AG09309 (cell line): Measurements from ENCODE around the gene CYP26B1.

Experiments used
- DNase-seq: peaks from one replicate; pipeline ENCODE4 v3.0.0-alpha.2; 2010; ENCODE audit warnings: low read depth
- H3K4me3 ChIP-seq: 2 replicates; pipeline ENCODE4 v1.5.1; 2011; ENCODE audit warnings: mild to moderate bottlenecking, low read depth, low read length, moderate library complexity; ENCODE audit not compliant: control insufficient read depth
- CTCF ChIP-seq: IDR thresholded peaks from 2 replicates; pipeline ENCODE4 v1.5.1; 2011; ENCODE audit warnings: mild to moderate bottlenecking, low read depth, low read length, inconsistent platforms; ENCODE audit not compliant: insufficient read depth, control insufficient read depth; ENCODE audit errors: missing control alignments

Gene CYP26B1

GRCh38 chr2:72084584-72084976 is 63.1 kb downstream of the CYP26B1 start:
- no peak overlapping the region for H3K4me3 ChIP-seq
- DNase-seq, result no peak
- TF ChIP-seq CTCF, result no peak

DNA sequence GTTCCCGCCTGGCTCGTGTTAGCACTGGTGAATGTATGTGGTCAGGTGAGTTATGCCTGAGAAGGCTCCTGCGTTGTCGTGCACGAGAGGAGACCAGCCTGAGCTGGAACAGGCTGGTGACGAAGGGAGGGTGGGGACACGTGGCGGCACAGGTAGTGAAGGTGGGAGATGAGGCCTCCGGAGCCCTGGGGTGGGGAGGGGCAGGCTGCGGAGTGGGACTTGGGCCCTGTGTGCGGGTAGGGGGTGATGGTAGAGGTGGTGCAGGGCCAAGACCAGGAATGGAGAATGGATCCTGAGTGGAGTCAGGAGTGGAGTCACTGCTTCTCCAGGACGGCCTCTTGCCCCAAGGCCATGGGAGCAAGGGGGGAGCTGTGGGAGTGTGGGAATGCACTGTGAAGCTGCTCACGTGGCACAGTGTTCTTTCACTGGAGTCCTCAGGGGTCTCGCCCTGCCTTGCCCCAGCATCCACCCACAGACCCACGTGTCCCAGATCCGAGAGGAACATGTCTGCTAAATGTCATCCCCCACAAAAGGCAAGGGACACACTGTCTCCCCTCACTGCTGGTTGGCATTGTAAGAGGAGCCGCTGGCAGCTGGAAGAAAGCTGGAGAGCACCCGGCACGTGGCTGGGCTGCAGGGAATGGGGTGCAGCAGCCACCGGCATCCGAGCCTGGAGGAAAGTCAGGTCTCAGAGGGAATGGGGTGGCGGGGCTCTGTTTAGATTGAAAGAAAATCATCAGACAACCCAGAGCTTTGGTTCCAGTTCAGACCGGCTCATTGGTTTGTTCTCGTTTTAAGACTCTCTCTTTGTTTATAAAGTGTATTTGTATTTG is 63.7 kb downstream of the CYP26B1 start:
- TF ChIP-seq CTCF, result no peak
- H3K4me3 ChIP-seq, result no peak overlapping the region
- DNase-seq, result no peak

DNA sequence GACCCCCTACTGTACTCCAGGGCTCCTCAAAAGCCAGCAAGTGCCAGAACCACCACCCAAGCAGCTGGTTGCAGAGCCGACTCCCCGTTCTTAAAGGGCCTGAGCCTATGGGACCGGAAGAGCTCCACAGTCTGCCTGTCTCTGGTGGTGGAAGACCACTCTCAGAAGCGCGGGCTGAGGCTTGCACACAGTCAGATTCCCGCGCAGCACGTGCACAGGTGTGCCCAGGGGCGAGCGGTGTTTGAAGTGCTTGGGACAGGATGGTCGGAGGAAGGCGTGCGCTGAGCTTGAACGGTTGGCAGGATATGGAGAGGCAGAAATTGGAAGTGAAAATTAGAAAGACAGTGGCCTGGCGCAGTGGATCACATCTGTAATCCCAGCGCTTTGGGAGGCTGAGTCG is 64.8 kb downstream of the CYP26B1 start:
- TF ChIP-seq CTCF, result no peak
- DNase-seq, result no peak
- no peak overlapping the region for H3K4me3 ChIP-seq

DNA sequence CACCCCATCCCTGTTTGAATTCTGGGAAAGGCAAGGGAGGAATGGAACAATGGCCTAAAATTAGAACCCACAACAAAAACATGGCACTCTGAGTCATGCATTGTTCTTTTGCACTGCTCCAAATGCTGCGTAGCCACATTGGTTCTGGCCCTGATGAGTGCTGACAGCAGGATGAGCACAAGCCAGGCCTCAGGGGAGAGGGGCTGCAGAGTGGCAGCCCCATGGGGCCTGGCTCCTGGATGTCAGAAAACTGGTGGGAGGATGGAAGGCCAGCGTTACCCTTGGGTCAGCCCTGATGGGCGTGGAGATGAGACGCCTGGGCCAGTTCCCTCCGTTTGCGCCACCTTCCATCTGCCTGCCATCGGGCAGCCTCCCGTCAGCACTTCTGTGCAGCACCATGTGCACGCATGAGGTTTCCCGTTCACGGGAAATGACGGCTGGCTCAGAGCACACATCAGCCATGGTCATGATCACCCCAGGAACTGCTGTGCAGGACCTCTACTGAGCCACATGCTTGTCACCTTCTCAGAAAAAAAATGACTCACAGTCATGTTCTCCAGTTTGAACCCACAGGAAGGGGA is 65.6 kb downstream of the CYP26B1 start:
- H3K4me3 ChIP-seq, result no peak overlapping the region
- no peak for TF ChIP-seq CTCF
- DNase-seq, result no peak

- H3K4me3 ChIP-seq, result no peak overlapping the region
- TF ChIP-seq CTCF, result no peak
- DNase-seq, result no peak
Measured at GRCh38 chr2:72081451-72081850, 66.2 kb downstream of the CYP26B1 start.

DNA sequence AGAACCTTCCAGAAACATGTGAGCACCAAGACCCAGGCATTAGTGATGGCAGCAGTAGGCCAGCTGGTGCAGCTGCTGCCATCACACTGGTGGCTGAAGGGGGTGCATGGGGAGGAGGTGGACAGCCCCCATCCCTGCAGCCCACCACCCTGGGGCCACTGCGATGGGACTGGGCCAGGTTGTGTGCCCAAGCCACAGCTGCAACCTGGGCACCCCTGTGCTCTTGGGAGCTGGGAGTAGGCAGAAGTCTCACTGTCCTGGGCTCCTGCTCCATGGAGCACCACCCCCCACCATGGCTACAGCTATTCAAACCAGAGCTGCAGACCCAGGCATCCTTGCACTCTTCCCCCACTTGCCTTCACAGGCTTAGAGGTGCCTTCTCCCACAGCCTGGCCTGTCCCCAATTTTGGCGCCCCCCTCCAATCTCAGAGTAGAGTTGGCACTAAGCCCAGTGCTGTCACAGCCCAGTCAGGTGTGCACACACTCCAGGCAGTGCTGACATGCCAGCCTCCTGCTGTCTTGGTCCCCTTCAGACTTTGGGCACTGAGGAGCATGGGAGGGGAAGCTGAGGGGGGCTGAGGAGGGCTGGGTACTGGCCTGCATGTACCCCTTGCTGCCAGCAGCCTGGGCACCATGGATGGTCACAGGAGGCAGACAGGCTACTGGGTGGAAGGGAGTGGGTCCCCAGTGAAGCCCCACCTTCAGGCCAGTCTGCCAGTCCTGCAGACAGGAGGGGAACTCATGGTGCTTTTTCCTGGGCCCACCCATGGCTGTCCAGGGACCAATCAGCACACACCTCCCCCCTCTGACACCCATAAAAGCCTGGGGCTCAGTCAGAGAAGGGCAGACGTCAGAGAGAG is 67.1 kb downstream of the CYP26B1 start:
- no peak for TF ChIP-seq CTCF
- no peak for DNase-seq
- no peak overlapping the region for H3K4me3 ChIP-seq
